ENCODE data around the gene OAS2. TPM values are rescaled to one million over a fixed set of nuclear protein-coding genes. Genes with fewer than 3 reads are reported as not detected.

Gene OAS2
- total and polyA plus RNA-seq, 2 of the 4 experiments (the other 2 are of a cell fraction) = under 0.01 TPM; not detected in 1

DNA sequence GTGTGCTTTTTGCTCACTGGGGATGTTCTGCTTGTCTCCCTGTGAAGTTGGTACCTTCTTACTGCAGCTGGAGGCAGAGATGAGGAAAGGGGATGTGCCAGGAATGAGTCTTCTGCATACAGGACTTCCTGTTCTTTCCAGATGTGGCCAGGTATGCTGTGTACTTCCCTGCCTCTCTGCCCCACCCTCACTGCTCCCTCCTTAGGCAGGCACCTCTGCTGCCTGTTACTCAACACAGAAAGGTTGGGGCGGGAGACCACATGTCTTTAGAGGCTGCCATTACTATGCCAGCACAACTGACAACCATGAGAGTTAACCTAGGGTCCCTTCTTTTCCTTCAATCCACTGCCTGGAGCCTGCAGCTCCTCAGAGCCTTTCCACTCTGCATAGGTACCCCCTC lies 42.1 kb upstream of the OAS2 start:
- Histone ChIP-seq H2AK9ac (replicated peaks; ENCODE audit: low read depth, low read length, poor library complexity) (no peak overlapping the region), H2AFZ (replicated peaks; ENCODE audit: low read length, poor library complexity) (peak overlapping the region; percentile 63), H3K79me1 (ENCODE audit: low read depth in 1 of 2, low read length in 2 of 2) (peaks cover 0 to 7% of the 10 kb centered on the region in 2 experiments; a peak in 1 of 4 replicates), H3K23ac (ENCODE audit: low read depth, low read length) (no peak overlapping the region), H4K91ac (ENCODE audit: insufficient read depth, low read depth, low read length) (no peak overlapping the region), H3K4me3 (ENCODE audit: insufficient read depth, low read depth, low read length) (no peak overlapping the region), H3K18ac (ENCODE audit: low read depth, low read length) (no peak overlapping the region), H3K14ac (replicated peaks; ENCODE audit: low read depth, low read length) (no peak overlapping the region), H2BK15ac (ENCODE audit: low read depth, low read length) (no peak overlapping the region), H4K8ac (ENCODE audit: low read depth in 2 of 2, low read length in 2 of 2) (no peak overlapping the region), H2BK20ac (ENCODE audit: low read depth, low read length) (no peak overlapping the region), H2BK5ac (ENCODE audit: low read depth, low read length, poor library complexity, severe bottlenecking) (no peak overlapping the region), H4K20me1 (ENCODE audit: insufficient read depth, low read length) (no peaks in the 10 kb centered on the region), H3K56ac (ENCODE audit: extremely low read depth, insufficient read depth, low read length) (no peak overlapping the region), H3K4me1 (ENCODE audit: control insufficient read depth, insufficient read depth, low read length) (peaks cover 2% of the 10 kb centered on the region), H3K4me2 (ENCODE audit: low read depth, low read length) (no peak overlapping the region), H3K4ac (ENCODE audit: low read depth, low read length) (no peak overlapping the region), H3K36me3 (ENCODE audit: control insufficient read depth, insufficient read depth, low read length) (no peaks in the 10 kb centered on the region), H2AK5ac (ENCODE audit: low read depth, low read length) (no peak overlapping the region), H4K5ac (ENCODE audit: low read depth, low read length) (no peak overlapping the region), H3K9me1 (ENCODE audit: insufficient read depth, low read length) (no peaks in the 10 kb centered on the region), H3K27me3 (ENCODE audit: control insufficient read depth, insufficient read depth, low read length) (no peaks in the 10 kb centered on the region), H2BK120ac (ENCODE audit: low read depth, low read length) (no peak overlapping the region), H3K9ac (ENCODE audit: low read depth, low read length) (no peak overlapping the region), H3K27ac (ENCODE audit: insufficient read depth, low read length) (no peak overlapping the region), H3K9me3 (ENCODE audit: control insufficient read depth, insufficient read depth, low read length) (no peaks in the 10 kb centered on the region)
- in situ Hi-C loops (cut with MboI; ENCODE audit: low sequenced_read_pairs) (no loop called here), intact Hi-C loops (cut with micrococcal nuclease) (no loop called here), dilution Hi-C loops (cut with HindIII; ENCODE audit: low sequenced_read_pairs, unreplicated experiment) (no loop called here)
- ChIA-PET CTCF (no interaction called here), POLR2A (ENCODE audit: unreplicated experiment) (no interaction called here)
- ATAC-seq (ENCODE audit: low read depth) = no peak
- TF ChIP-seq, protein P1, sequence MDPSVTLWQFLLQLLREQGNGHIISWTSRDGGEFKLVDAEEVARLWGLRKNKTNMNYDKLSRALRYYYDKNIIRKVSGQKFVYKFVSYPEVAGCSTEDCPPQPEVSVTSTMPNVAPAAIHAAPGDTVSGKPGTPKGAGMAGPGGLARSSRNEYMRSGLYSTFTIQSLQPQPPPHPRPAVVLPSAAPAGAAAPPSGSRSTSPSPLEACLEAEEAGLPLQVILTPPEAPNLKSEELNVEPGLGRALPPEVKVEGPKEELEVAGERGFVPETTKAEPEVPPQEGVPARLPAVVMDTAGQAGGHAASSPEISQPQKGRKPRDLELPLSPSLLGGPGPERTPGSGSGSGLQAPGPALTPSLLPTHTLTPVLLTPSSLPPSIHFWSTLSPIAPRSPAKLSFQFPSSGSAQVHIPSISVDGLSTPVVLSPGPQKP (IDR thresholded peaks at IDR 0.05; ENCODE audit: borderline replicate concordance, low read depth, low read length) = no peak
- TF ChIP-seq CHD1 (IDR thresholded peaks at IDR 0.05; ENCODE audit: low read depth, low read length) = no peak
- no peak for TF ChIP-seq BHLHE40 (IDR thresholded peaks at IDR 0.05; ENCODE audit: low read depth, low read length)
- no peak for TF ChIP-seq MXI1 (IDR thresholded peaks at IDR 0.05; ENCODE audit: borderline replicate concordance, low read depth, low read length)
- TF ChIP-seq MAFK (IDR thresholded peaks at IDR 0.05; ENCODE audit: low read depth, low read length) = no peak
- TF ChIP-seq RCOR1 (IDR thresholded peaks at IDR 0.05; ENCODE audit: insufficient replicate concordance, low read length) = no peak
- no peak for TF ChIP-seq NFE2L2 (IDR thresholded peaks at IDR 0.05; ENCODE audit: low read depth, low read length)
- TF ChIP-seq, protein P2, sequence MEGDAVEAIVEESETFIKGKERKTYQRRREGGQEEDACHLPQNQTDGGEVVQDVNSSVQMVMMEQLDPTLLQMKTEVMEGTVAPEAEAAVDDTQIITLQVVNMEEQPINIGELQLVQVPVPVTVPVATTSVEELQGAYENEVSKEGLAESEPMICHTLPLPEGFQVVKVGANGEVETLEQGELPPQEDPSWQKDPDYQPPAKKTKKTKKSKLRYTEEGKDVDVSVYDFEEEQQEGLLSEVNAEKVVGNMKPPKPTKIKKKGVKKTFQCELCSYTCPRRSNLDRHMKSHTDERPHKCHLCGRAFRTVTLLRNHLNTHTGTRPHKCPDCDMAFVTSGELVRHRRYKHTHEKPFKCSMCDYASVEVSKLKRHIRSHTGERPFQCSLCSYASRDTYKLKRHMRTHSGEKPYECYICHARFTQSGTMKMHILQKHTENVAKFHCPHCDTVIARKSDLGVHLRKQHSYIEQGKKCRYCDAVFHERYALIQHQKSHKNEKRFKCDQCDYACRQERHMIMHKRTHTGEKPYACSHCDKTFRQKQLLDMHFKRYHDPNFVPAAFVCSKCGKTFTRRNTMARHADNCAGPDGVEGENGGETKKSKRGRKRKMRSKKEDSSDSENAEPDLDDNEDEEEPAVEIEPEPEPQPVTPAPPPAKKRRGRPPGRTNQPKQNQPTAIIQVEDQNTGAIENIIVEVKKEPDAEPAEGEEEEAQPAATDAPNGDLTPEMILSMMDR (conservative IDR thresholded peaks at IDR 0.05; ENCODE audit: low read depth, low read length) = no peak
- TF ChIP-seq CEBPB (IDR thresholded peaks at IDR 0.05; ENCODE audit: low read depth, low read length) = no peak
- no peak for TF ChIP-seq SMC3 (IDR thresholded peaks at IDR 0.05; ENCODE audit: low read depth, low read length)
- TF ChIP-seq RAD21 (IDR thresholded peaks at IDR 0.05; ENCODE audit: low read length) = no peak
- no CpG with 5 or more reads among the region's 1 CpG for WGBS, 2 experiments (ENCODE audit: extremely low coverage in 2 of 2, insufficient read length in 1 of 2)
- no peak for DNase-seq
- no TSS peak for BruUV-seq (replicated peaks)
